DOHH2 (cell line): ENCODE data around the gene AFAP1.

Experiments
- H3F3A ChIP-seq: fragments of 200-600 bp; sonication (generic), shearing (Covaris generic); 2 replicates; pipeline ENCODE4 v1.6.0; 2016; ENCODE audit warnings: antibody characterized with exemption, mild to moderate bottlenecking; ENCODE audit not compliant: control insufficient read depth, insufficient read depth
- H3K27ac ChIP-seq: fragments of 200-600 bp; sonication (generic); 2 replicates; pipeline ENCODE4 v1.5.1; 2014; ENCODE audit warnings: low read depth, mild to moderate bottlenecking, low read length, moderate library complexity
- H3K27me3 ChIP-seq: fragments of 200-600 bp; sonication (generic); 2 replicates; pipeline ENCODE4 v1.6.1; 2014; ENCODE audit warnings: mild to moderate bottlenecking, low read length, mixed read lengths; ENCODE audit not compliant: control insufficient read depth
- H3K36me3 ChIP-seq: fragments of 200-600 bp; sonication (generic); 2 replicates; pipeline ENCODE4 v1.6.1; 2014; ENCODE audit warnings: mild to moderate bottlenecking, low read length, moderate library complexity, mixed read lengths; ENCODE audit not compliant: control insufficient read depth
- H3K4me1 ChIP-seq: fragments of 200-600 bp; sonication (generic); 2 replicates; pipeline ENCODE4 v1.6.1; 2014; ENCODE audit warnings: mild to moderate bottlenecking, low read length, mixed read lengths; ENCODE audit not compliant: control insufficient read depth
- H3K4me2 ChIP-seq: fragments of 200-600 bp; sonication (generic); 2 replicates; pipeline ENCODE4 v1.6.0; 2014; ENCODE audit warnings: mild to moderate bottlenecking, low read length, moderate library complexity
- H3K4me3 ChIP-seq: fragments of 200-600 bp; sonication (generic); 2 replicates; pipeline ENCODE4 v1.5.1; 2014; ENCODE audit warnings: mild to moderate bottlenecking, low read length, mixed read lengths
- H3K79me2 ChIP-seq: fragments of 200-600 bp; sonication (generic); 2 replicates; pipeline ENCODE4 v1.6.1; 2014; ENCODE audit warnings: mild to moderate bottlenecking, low read length, mixed read lengths; ENCODE audit not compliant: control insufficient read depth
- H3K9me2 ChIP-seq: fragments of 200-600 bp; sonication (generic); replicated peaks from 2 replicates; pipeline ENCODE4 v1.6.1; 2014; ENCODE audit warnings: mild to moderate bottlenecking, low read length, mixed read lengths; ENCODE audit not compliant: control insufficient read depth
- H3K9me3 ChIP-seq: fragments of 200-600 bp; sonication (generic); 2 replicates; pipeline ENCODE4 v1.6.1; 2014; ENCODE audit warnings: antibody characterized with exemption, low read length, mixed read lengths; ENCODE audit not compliant: control insufficient read depth, insufficient read depth
- H4K20me1 ChIP-seq: fragments of 200-600 bp; sonication (generic); 2 replicates; pipeline ENCODE4 v1.6.0; 2014; ENCODE audit warnings: low read depth, mild to moderate bottlenecking, antibody characterized with exemption, low read length, moderate library complexity; ENCODE audit not compliant: control insufficient read depth, insufficient read depth
- EZH2phosphoT487 ChIP-seq: fragments of 200-600 bp; sonication (generic); IDR thresholded peaks from 2 replicates; pipeline ENCODE4 v1.6.1; 2017; ENCODE audit warnings: borderline replicate concordance, mild to moderate bottlenecking, antibody characterized with exemption, low read length, moderate library complexity, mixed read lengths
- TF ChIP-seq, protein P1 (sequence below): fragments of 200-600 bp; sonication (generic); IDR thresholded peaks from one replicate; pipeline ENCODE4 v1.5.1; 2014; ENCODE audit warnings: antibody characterized with exemption, mild to moderate bottlenecking, low read depth, low read length; ENCODE audit not compliant: poor library complexity, severe bottlenecking

AFAP1 gene

DNA sequence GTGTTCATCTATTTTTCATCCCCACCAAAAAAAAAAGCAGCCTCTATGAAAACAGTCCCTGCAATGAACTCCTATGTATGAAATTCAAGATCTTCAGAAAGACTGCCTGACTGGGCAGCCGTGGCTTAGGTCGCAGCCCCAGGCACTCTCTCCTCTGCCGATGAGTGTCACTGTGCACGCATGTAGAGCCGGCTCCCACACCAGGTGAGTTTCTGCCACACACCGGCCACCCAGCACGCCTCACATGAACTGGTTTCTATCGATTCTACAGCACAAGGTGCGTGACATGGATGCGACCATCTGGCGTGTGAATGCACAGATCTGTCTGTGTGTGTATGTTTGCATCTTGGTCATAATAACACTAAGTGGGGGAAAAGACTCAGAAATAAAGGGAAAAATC, 140.4 kb downstream of the AFAP1 start:
- H3F3A ChIP-seq: 0 out of 2 replicates have a peak, but pooled peaks cover 4% of the 10 kb centered on the region
- no peaks in the 10 kb centered on the region for H3K9me2 ChIP-seq
- peaks cover 36% of the 10 kb centered on the region for H3K4me1 ChIP-seq
- no peak overlapping the region for H3K4me2 ChIP-seq
- no peaks in the 10 kb centered on the region for H3K36me3 ChIP-seq
- H3K79me2 ChIP-seq: no peaks in the 10 kb centered on the region
- H3K9me3 ChIP-seq: peaks cover 4% of the 10 kb centered on the region
- H3K4me3 ChIP-seq: no peak overlapping the region
- no peaks in the 10 kb centered on the region for H4K20me1 ChIP-seq
- H3K27ac ChIP-seq: no peak overlapping the region
- no peaks in the 10 kb centered on the region for H3K27me3 ChIP-seq
- no peak for TF ChIP-seq EZH2phosphoT487
- TF ChIP-seq, protein P1, sequence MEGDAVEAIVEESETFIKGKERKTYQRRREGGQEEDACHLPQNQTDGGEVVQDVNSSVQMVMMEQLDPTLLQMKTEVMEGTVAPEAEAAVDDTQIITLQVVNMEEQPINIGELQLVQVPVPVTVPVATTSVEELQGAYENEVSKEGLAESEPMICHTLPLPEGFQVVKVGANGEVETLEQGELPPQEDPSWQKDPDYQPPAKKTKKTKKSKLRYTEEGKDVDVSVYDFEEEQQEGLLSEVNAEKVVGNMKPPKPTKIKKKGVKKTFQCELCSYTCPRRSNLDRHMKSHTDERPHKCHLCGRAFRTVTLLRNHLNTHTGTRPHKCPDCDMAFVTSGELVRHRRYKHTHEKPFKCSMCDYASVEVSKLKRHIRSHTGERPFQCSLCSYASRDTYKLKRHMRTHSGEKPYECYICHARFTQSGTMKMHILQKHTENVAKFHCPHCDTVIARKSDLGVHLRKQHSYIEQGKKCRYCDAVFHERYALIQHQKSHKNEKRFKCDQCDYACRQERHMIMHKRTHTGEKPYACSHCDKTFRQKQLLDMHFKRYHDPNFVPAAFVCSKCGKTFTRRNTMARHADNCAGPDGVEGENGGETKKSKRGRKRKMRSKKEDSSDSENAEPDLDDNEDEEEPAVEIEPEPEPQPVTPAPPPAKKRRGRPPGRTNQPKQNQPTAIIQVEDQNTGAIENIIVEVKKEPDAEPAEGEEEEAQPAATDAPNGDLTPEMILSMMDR: no peak

DNA sequence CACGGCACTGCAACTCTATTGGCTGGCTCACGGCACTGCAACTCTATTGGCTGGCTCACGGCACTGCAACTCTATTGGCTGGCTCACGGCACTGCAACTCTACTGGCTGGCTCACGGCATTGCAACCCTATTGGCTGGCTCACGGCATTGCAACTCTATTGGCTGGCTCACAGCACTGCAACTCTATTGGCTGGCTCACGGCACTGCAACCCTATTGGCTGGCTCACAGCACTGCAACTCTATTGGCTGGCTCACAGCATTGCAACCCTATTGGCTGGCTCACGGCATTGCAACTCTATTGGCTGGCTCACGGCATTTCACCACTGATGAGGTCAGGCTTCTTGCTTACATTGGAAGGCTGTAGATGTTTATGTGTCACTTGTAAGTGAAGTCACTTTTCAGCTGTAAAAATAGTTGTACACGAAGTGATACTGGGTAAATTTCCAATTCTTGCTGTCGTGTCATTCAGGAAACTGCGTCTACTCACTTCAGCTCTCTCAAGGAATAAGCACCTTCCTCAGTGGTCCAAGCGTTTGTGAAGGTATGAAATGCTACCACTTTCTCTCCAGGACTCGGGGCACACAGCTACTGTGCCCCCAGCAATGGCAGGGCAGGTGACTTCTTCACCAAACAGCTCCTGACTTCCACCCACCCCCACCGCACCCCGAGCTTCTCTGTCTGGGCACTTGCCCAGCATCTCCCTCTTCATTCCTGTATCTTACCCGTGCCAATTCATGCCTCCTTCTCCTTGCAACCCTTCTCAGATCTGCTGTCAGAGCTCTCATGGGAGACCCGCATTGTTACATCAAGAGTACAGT, 141.3 kb downstream of the AFAP1 start:
- Histone ChIP-seq H3K4me3 (no peak overlapping the region), H3K27ac (no peak overlapping the region), H3K9me2 (no peaks in the 10 kb centered on the region), H3K9me3 (peaks cover 4% of the 10 kb centered on the region), H3F3A (peaks cover 5% of the 10 kb centered on the region), H3K4me2 (no peak overlapping the region), H3K27me3 (no peaks in the 10 kb centered on the region), H4K20me1 (no peaks in the 10 kb centered on the region), H3K4me1 (peaks cover 45% of the 10 kb centered on the region), H3K79me2 (no peaks in the 10 kb centered on the region), H3K36me3 (no peaks in the 10 kb centered on the region)
- no peak for TF ChIP-seq EZH2phosphoT487
- TF ChIP-seq, protein P1: no peak

DNA sequence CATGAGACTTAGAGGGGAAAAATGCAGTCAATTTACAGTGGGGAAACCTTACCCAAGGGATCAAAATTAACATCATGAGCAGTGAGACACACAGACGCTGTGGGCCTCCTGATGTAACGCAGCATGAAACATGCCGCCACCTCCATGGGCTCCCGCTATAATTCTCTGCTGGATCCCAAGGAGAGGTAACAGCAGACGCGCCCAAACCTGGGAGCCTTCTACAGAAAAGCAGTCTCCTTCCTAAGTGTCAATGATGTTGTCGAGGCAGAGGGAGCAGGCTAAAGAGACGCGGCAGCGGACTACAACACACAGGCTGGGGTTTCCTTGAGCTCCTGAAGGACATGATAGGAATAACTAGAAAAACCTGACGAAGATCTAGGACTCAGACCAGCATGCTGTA, 142.3 kb downstream of the AFAP1 start:
- Histone ChIP-seq H3K9me3 (peaks cover 4% of the 10 kb centered on the region), H3K36me3 (no peaks in the 10 kb centered on the region), H3K9me2 (no peaks in the 10 kb centered on the region), H4K20me1 (no peaks in the 10 kb centered on the region), H3K79me2 (no peaks in the 10 kb centered on the region), H3K4me2 (no peak overlapping the region), H3K4me3 (no peak overlapping the region), H3K27me3 (no peaks in the 10 kb centered on the region), H3K4me1 (peaks cover 50% of the 10 kb centered on the region), H3K27ac (no peak overlapping the region), H3F3A (peaks cover 16% of the 10 kb centered on the region)
- TF ChIP-seq EZH2phosphoT487: no peak
- TF ChIP-seq, protein P1: no peak
